IMR-90 (cell line): ENCODE results near the gene DOCK7. TPM values are rescaled to one million over a fixed set of nuclear protein-coding genes. Genes with fewer than 3 reads are reported as not detected.

Experiments
- ATAC-seq: fragments of 200-7000 bp; cut with Tn5 transposase; 2 replicates; pipeline ENCODE4 v1.9.1; 2020; ENCODE audit warnings: low read depth, mild to moderate bottlenecking, moderate library complexity
- BruUV-seq: library from RNA; stranded (reverse); fragments of 400-500 nt; replicated peaks from 2 replicates; lab custom pipeline; 2021; lab: Mats Ljungman, UMichigan
- CTCF ChIA-PET: fragments of 300-600 bp; formaldehyde crosslinking; extraction: SDS; loops from one replicate; lab custom pipeline; 2021; ENCODE audit warnings: antibody characterized with exemption; lab: Yijun Ruan, JAX
- POLR2A ChIA-PET: fragments of 300-600 bp; sonication (Branson Sonifier 250); formaldehyde crosslinking; loops from one replicate; lab custom pipeline; 2022; ENCODE audit warnings: antibody characterized with exemption; ENCODE audit not compliant: unreplicated experiment; lab: Charles Lee
- DNase-seq: peaks from one replicate; pipeline ENCODE4 v3.0.0; 2013
- H2AFZ ChIP-seq: replicated peaks from 2 replicates; pipeline ENCODE3; 2013; ENCODE audit warnings: low read length, mild to moderate bottlenecking; ENCODE audit not compliant: poor library complexity
- H2AK5ac ChIP-seq: 2 replicates; pipeline ENCODE4 v1.6.1; 2013; ENCODE audit warnings: low read depth, low read length, inconsistent platforms
- H2AK9ac ChIP-seq: replicated peaks from 2 replicates; pipeline ENCODE3; 2013; ENCODE audit warnings: mild to moderate bottlenecking, low read depth, low read length, moderate library complexity; ENCODE audit not compliant: poor library complexity
- H2BK120ac ChIP-seq: 2 replicates; pipeline ENCODE4 v1.6.1; 2013; ENCODE audit warnings: low read depth, low read length, inconsistent platforms
- H2BK15ac ChIP-seq: 3 replicates; pipeline ENCODE4 v1.6.1; 2013; ENCODE audit warnings: low read depth, low read length, inconsistent platforms
- H2BK20ac ChIP-seq: 2 replicates; pipeline ENCODE4 v1.6.1; 2013; ENCODE audit warnings: low read depth, mild to moderate bottlenecking, inconsistent platforms, low read length, moderate library complexity
- H2BK5ac ChIP-seq: 2 replicates; pipeline ENCODE4 v1.6.1; 2013; ENCODE audit warnings: mild to moderate bottlenecking, low read depth, low read length, inconsistent platforms; ENCODE audit not compliant: poor library complexity, severe bottlenecking
- H3K14ac ChIP-seq: replicated peaks from 2 replicates; pipeline ENCODE4 v1.6.1; 2013; ENCODE audit warnings: low read depth, low read length, inconsistent platforms
- H3K18ac ChIP-seq: 2 replicates; pipeline ENCODE4 v1.6.1; 2013; ENCODE audit warnings: low read depth, low read length, control low read depth
- H3K23ac ChIP-seq: 2 replicates; pipeline ENCODE4 v1.6.1; 2013; ENCODE audit warnings: low read depth, low read length, inconsistent platforms
- H3K27ac ChIP-seq: 2 replicates; pipeline ENCODE4 v1.5.1; 2013; ENCODE audit warnings: mild to moderate bottlenecking, control low read depth, low read length; ENCODE audit not compliant: insufficient read depth
- H3K27me3 ChIP-seq: 2 replicates; pipeline ENCODE4 v1.6.1; 2013; ENCODE audit warnings: low read length; ENCODE audit not compliant: control insufficient read depth, insufficient read depth
- H3K36me3 ChIP-seq: 2 replicates; pipeline ENCODE4 v1.6.1; 2013; ENCODE audit warnings: low read length, mixed read lengths; ENCODE audit not compliant: control insufficient read depth, insufficient read depth
- H3K4ac ChIP-seq: 2 replicates; pipeline ENCODE4 v1.6.1; 2013; ENCODE audit warnings: low read depth, low read length, inconsistent platforms
- H3K4me1 ChIP-seq: 2 replicates; pipeline ENCODE4 v1.6.1; 2013; ENCODE audit warnings: low read length, mixed read lengths; ENCODE audit not compliant: control insufficient read depth, insufficient read depth
- H3K4me2 ChIP-seq: 2 replicates; pipeline ENCODE4 v1.6.1; 2013; ENCODE audit warnings: low read depth, mild to moderate bottlenecking, control low read depth, low read length, moderate library complexity
- H3K4me3 ChIP-seq: 2 replicates; pipeline ENCODE4 v1.5.1; 2013; ENCODE audit warnings: low read depth, mild to moderate bottlenecking, control low read depth, low read length, moderate library complexity; ENCODE audit not compliant: insufficient read depth
- H3K56ac ChIP-seq: 2 replicates; pipeline ENCODE4 v1.6.1; 2013; ENCODE audit warnings: low read length, inconsistent platforms; ENCODE audit not compliant: insufficient read depth; ENCODE audit errors: extremely low read depth
- H3K79me1 ChIP-seq, 2 experiments: 2 replicates each; pipeline ENCODE4 v1.6.1; 2013; ENCODE audit warnings: low read length in 2 of 2, inconsistent platforms in 1 of 2, low read depth in 1 of 2
- H3K9ac ChIP-seq: 2 replicates; pipeline ENCODE4 v1.6.1; 2013; ENCODE audit warnings: low read depth, low read length, control low read depth
- H3K9me1 ChIP-seq: 2 replicates; pipeline ENCODE4 v1.6.1; 2013; ENCODE audit warnings: low read length, inconsistent platforms; ENCODE audit not compliant: insufficient read depth
- H3K9me3 ChIP-seq: 2 replicates; pipeline ENCODE4 v1.6.1; 2013; ENCODE audit warnings: low read length; ENCODE audit not compliant: control insufficient read depth, insufficient read depth
- H4K20me1 ChIP-seq: 2 replicates; pipeline ENCODE4 v1.6.1; 2013; ENCODE audit warnings: low read length, inconsistent platforms; ENCODE audit not compliant: insufficient read depth
- H4K5ac ChIP-seq: 2 replicates; pipeline ENCODE4 v1.6.1; 2013; ENCODE audit warnings: mild to moderate bottlenecking, low read depth, low read length, control low read depth
- H4K8ac ChIP-seq, 2 experiments: 2 replicates each; pipeline ENCODE4 v1.6.1; 2013; ENCODE audit warnings: low read depth in 2 of 2, low read length in 2 of 2, control low read depth in 1 of 2, inconsistent platforms in 1 of 2
- H4K91ac ChIP-seq: 2 replicates; pipeline ENCODE4 v1.6.1; 2013; ENCODE audit warnings: low read depth, low read length, inconsistent platforms; ENCODE audit not compliant: insufficient read depth
- CEBPB ChIP-seq: IDR thresholded peaks from 2 replicates; pipeline ENCODE4 v1.6.1; 2012; ENCODE audit warnings: low read depth, low read length, improper control_type of control experiment
- FOS ChIP-seq: fragments of 150-350 bp; IDR thresholded peaks from 2 replicates; pipeline ENCODE4 v1.6.1; 2016; ENCODE audit warnings: low read depth, low read length
- MAFK ChIP-seq: IDR thresholded peaks from 2 replicates; pipeline ENCODE4 v1.6.1; 2012; ENCODE audit warnings: low read depth, low read length, improper control_type of control experiment
- MAZ ChIP-seq: IDR thresholded peaks from 2 replicates; pipeline ENCODE4 v1.6.1; 2012; ENCODE audit warnings: low read depth, mild to moderate bottlenecking, low read length, improper control_type of control experiment, moderate library complexity, borderline replicate concordance
- MXI1 ChIP-seq: IDR thresholded peaks from 2 replicates; pipeline ENCODE4 v1.6.1; 2012; ENCODE audit warnings: low read depth, mild to moderate bottlenecking, low read length, moderate library complexity, borderline replicate concordance
- NFE2L2 ChIP-seq: fragments of 150-350 bp; IDR thresholded peaks from 2 replicates; pipeline ENCODE4 v1.6.1; 2016; ENCODE audit warnings: low read depth, mild to moderate bottlenecking, low read length
- POLR2A ChIP-seq: IDR thresholded peaks from 2 replicates; pipeline ENCODE4 v1.6.1; 2012; ENCODE audit warnings: mild to moderate bottlenecking, low read depth, low read length
- RAD21 ChIP-seq: IDR thresholded peaks from 2 replicates; pipeline ENCODE4 v1.6.1; 2012; ENCODE audit warnings: low read length, improper control_type of control experiment
- RCOR1 ChIP-seq: IDR thresholded peaks from 2 replicates; pipeline ENCODE4 v1.6.1; 2012; ENCODE audit warnings: mild to moderate bottlenecking, low read length, improper control_type of control experiment; ENCODE audit not compliant: insufficient replicate concordance
- RFX5 ChIP-seq: IDR thresholded peaks from 2 replicates; pipeline ENCODE4 v1.8.0; 2012; ENCODE audit warnings: low read depth, mild to moderate bottlenecking, low read length, moderate library complexity
- SMC3 ChIP-seq: fragments of 150-350 bp; IDR thresholded peaks from 2 replicates; pipeline ENCODE4 v1.6.1; 2016; ENCODE audit warnings: low read depth, mild to moderate bottlenecking, antibody characterized with exemption, low read length, moderate library complexity
- WGBS, 2 experiments: methylation state at CpG; one replicate each; pipeline versions ENCODE4 v1.1.5 to v1.1.7; 2013; ENCODE audit warnings: missing lambda C conversion rate in 2 of 2; ENCODE audit not compliant: insufficient read length in 1 of 2; ENCODE audit errors: extremely low coverage in 2 of 2; 5-methylcytosine and 5-hydroxymethylcytosine counted together
- dilution Hi-C: fragments of 300-500 bp; cut with HindIII; formaldehyde crosslinking; loops from one replicate; pipeline ENCODE4 v1.14.3; 2018; ENCODE audit warnings: low sequenced_read_pairs; ENCODE audit not compliant: unreplicated experiment
- in situ Hi-C: fragments of 300-500 bp; cut with MboI; formaldehyde crosslinking; loops from 3 replicates; pipeline ENCODE4 v1.14.3; 2019; ENCODE audit warnings: low sequenced_read_pairs, inconsistent platforms, mixed read lengths
- intact Hi-C: fragments of 100-400 bp; cut with micrococcal nuclease; formaldehyde crosslinking; loops from 2 replicates; pipeline ENCODE4 v1.10.0; 2022
- polyA plus RNA-seq, 3 experiments: library from polyadenylated mRNA; depleted of rRNA; stranded (reverse); fragments of >200 nt; gene quantifications; 2 replicates each; pipeline ENCODE4 v1.2.3, GENCODE V29; 2012; ENCODE audit warnings: low replicate concordance in 1 of 3
- total RNA-seq: library from RNA; depleted of rRNA; stranded (reverse); fragments of >200 nt; gene quantifications from 2 replicates; pipeline ENCODE4 v1.2.3, GENCODE V29; 2012
- TF ChIP-seq, protein P1 (sequence below): conservative IDR thresholded peaks from 2 replicates; pipeline ENCODE4 v1.5.1; 2012; ENCODE audit warnings: mild to moderate bottlenecking, low read depth, low read length, improper control_type of control experiment

DOCK7 gene
- total and polyA plus RNA-seq, 2 of the 4 experiments (the other 2 are of a cell fraction): 38.0 to 97.7 TPM

GRCh38 chr1:62539028-62539447 lies 149.1 kb downstream of the DOCK7 start:
- Histone ChIP-seq H3K56ac (no peak overlapping the region), H3K4me3 (no peak overlapping the region), H4K20me1 (no peaks in the 10 kb centered on the region), H4K8ac (no peak overlapping the region), H3K9ac (no peak overlapping the region), H3K23ac (no peak overlapping the region), H3K4me1 (peaks cover 2% of the 10 kb centered on the region; the same call in 1 of the 2 replicates), H4K5ac (no peak overlapping the region), H3K9me1 (no peaks in the 10 kb centered on the region; the same call in 1 of the 2 replicates), H3K79me1 (no peaks in the 10 kb centered on the region; a peak in 2 of 4 replicates), H2BK15ac (no peak overlapping the region), H4K91ac (no peak overlapping the region), H2BK5ac (peak overlapping the region; percentile 21), H3K4me2 (no peak overlapping the region), H3K27me3 (no peaks in the 10 kb centered on the region), H3K36me3 (peaks cover 18% of the 10 kb centered on the region), H3K27ac (no peak overlapping the region), H3K9me3 (no peaks in the 10 kb centered on the region), H2AK9ac (no peak overlapping the region), H2AFZ (no peak overlapping the region), H2AK5ac (no peak overlapping the region), H3K18ac (no peak overlapping the region), H3K14ac (0 out of 2 replicates have a peak overlapping the region, but pooled peaks have one; percentile 31), H2BK120ac (no peak overlapping the region), H3K4ac (no peak overlapping the region), H2BK20ac (no peak overlapping the region)
- in situ Hi-C loops (no loop called here), intact Hi-C loops (no loop called here), dilution Hi-C loops (no loop called here)
- peak; percentile 57 for ATAC-seq
- BruUV-seq: no TSS peak
- TF ChIP-seq RCOR1 (no peak), FOS (no peak), NFE2L2 (no peak), SMC3 (no peak), RFX5 (no peak), MAFK (no peak), CEBPB (no peak), MAZ (no peak), MXI1 (no peak), RAD21 (no peak), POLR2A (no peak)
- TF ChIP-seq, protein P1, sequence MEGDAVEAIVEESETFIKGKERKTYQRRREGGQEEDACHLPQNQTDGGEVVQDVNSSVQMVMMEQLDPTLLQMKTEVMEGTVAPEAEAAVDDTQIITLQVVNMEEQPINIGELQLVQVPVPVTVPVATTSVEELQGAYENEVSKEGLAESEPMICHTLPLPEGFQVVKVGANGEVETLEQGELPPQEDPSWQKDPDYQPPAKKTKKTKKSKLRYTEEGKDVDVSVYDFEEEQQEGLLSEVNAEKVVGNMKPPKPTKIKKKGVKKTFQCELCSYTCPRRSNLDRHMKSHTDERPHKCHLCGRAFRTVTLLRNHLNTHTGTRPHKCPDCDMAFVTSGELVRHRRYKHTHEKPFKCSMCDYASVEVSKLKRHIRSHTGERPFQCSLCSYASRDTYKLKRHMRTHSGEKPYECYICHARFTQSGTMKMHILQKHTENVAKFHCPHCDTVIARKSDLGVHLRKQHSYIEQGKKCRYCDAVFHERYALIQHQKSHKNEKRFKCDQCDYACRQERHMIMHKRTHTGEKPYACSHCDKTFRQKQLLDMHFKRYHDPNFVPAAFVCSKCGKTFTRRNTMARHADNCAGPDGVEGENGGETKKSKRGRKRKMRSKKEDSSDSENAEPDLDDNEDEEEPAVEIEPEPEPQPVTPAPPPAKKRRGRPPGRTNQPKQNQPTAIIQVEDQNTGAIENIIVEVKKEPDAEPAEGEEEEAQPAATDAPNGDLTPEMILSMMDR: no peak
- CTCF ChIA-PET: interaction anchor here (0.6 to 1.6 kb wide), 3 partner anchors 9 to 73 kb away, joined by 3 to 5 read pairs (median 3); no protein-coding TSS in a partner anchor
- WGBS, 2 experiments: no CpG with 5 or more reads among the region's 2 CpGs
- peak; percentile 22 for DNase-seq
- POLR2A ChIA-PET: no interaction called here
